Activated T-helper 9 cell treated with anti-CD3 and anti-CD28 coated beads, Interleukin-2, amount 50 U/mL, for 16 hours (primary cell): ENCODE data around the gene RAB40C.

Source experiments
- DNase-seq: peaks from one replicate; pipeline ENCODE4 v3.0.0-alpha.2; 2020; ENCODE audit warnings: low read depth

RAB40C gene

GRCh38 chr16:633336-634050 is 43.6 kb downstream of the RAB40C start:
- no peak for DNase-seq

GRCh38 chr16:634051-634670 is 44.3 kb downstream of the RAB40C start:
- no peak for DNase-seq

DNA sequence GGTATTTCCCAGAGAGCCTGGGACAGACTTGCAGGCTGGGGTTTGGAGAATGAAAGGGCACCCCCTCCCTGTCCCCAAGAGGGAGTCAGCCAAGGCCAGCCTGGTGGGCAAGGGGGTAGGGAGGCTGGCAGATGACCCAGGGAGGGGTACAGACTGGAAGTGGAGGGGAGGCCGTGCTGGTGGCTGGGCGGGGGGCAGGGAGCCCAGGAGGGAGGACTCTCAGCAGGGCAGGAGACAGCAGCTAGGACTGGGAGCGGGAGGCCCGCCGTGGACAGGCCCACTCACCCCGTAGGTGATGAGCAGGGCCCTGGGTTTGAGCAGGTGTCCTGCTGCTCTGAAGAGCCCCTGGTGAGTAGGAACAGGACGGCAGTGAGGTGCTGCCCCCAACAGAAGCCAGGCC is 45.1 kb downstream of the RAB40C start:
- no peak for DNase-seq

DNA sequence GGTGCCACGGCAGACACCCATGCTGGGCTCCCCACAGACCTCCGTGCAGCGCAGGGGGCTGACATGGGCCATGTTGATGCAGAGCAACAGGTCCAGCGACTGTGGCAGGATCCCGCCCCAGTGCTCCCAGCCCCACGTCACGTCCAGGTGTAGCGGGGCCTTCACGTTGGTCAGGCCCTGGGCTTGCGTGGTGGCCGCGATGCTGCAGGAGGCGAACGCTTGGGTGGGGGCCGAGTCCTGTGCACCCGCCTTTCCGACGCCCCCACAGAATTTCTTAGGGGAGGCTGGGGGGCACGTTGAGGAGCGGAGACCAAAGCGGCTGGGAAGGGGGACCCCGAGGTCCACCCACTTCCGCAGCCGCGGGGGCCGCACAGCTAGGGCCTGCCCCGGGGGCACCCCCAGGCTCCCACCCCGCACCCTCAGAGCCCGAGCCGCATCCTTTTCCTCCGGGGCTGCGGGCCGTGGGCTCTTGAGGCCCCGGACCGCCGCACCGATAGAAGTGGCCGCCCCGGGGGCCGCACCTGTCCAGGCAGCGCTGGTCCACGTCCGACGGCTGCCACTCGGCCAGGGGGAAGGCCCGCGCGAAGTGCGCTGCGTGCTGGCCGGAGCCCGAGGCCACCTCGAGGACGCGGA is 45.8 kb downstream of the RAB40C start:
- DNase-seq, result no peak

GRCh38 chr16:636206-637080 is 46.6 kb downstream of the RAB40C start, which contains the start of gene METTL26:
Gene METTL26 (minus strand): TSS chr16:636305. CDS start chr16:636290, 15 bp downstream.
- DNase-seq, result peak; percentile 89

- peak; percentile 79 for DNase-seq
These were observed 47.5 kb downstream of the RAB40C start for GRCh38 chr16:637081-638018.

DNA sequence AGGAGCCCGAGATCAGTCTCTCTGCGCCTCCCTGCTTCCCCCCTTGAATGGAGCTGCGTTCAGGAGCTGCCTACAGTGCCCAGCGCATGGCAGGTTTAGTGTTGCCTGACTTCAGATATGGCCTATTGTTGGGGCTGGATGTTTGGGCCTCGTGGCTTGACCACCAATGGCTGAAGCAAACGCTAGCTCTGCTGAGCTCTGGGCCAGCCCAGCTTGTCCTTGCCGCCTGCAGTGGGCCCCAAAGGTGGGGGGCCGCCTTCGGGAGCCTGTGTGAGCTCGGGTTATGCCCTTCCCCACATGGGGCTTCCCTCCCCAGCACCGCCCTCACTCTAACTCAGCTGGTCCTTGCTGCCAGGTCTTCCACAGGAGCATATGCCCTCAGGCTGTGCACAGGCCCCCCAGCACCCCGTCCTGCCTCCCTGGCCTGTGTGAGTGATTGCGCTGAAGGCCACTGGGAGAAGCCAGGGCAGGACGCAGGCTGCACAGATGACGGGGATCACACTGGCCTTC is 48.2 kb downstream of the RAB40C start:
- no peak for DNase-seq

- DNase-seq, result no peak
These were observed 49.0 kb downstream of the RAB40C start for GRCh38 chr16:638836-639235.

GRCh38 chr16:640614-641013 is 50.7 kb downstream of the RAB40C start:
- no peak for DNase-seq

GRCh38 chr16:641326-642188 is 51.7 kb downstream of the RAB40C start, which contains the start of gene MCRIP2:
Gene MCRIP2 (plus strand): TSS chr16:641828. CDS start chr16:641992, 164 bp downstream.
- DNase-seq, result peak; percentile 61

GRCh38 chr16:642189-643049 is 52.6 kb downstream of the RAB40C start:
- no peak for DNase-seq

DNA sequence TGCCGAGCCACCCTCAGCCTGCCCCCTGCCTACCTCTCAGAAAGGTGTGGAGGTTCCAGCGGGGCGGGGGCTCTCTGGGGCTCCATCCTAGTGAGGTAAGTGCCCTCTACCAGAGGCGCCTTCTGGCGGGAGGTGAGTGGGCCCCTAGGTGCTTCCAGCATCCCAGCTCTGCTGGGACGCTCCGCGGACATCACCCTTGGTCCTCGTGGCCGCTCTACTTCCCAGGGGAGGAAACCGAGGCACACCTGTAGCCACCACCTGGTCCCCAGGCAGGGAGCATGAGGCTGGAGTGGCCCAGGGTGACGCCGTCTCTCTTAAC is 53.1 kb downstream of the RAB40C start:
- DNase-seq, result no peak

- DNase-seq, result no peak
These were observed 54.7 kb downstream of the RAB40C start for GRCh38 chr16:644556-644955.

DNA sequence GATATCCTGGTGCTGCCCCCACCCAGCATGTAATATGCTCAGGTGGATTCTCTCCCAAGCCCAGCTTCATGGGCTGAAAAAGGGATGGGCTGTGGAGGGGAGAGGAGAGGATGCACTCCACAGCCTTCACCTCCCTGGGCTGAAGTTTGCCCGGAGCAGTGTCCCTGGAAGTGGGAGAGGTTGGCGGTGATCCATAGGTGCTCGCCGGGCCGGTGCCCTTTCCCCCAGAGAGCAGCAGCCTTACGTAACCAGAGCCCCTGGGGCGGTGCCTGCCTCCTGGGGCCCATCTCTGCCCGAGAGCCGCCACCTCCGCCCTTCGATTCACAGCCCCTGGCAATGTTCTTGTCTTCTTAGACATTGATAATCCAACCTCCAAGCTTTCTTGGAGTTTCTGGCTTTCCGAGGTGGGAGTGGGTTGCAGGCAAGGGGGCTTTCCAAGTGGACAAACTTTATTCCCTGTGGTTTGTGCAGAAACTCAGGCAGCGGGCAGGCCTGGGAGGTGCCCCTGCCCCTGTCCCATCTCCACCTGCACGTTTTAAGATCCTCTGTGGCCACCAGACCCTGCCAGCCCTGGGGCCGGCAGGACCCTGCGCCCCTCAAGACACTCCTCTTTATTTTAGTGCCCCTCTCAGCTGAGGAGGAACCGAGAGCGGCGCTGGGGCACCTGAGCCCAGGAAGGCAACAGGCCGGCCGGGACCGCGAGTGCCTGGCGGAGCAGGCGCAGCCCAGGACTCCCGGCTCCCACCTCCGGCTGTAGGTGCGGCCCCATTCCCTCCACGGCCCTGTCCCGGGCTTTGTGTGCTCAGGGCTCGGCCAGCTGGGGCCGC is 56.2 kb downstream of the RAB40C start:
- DNase-seq, result no peak

DNA sequence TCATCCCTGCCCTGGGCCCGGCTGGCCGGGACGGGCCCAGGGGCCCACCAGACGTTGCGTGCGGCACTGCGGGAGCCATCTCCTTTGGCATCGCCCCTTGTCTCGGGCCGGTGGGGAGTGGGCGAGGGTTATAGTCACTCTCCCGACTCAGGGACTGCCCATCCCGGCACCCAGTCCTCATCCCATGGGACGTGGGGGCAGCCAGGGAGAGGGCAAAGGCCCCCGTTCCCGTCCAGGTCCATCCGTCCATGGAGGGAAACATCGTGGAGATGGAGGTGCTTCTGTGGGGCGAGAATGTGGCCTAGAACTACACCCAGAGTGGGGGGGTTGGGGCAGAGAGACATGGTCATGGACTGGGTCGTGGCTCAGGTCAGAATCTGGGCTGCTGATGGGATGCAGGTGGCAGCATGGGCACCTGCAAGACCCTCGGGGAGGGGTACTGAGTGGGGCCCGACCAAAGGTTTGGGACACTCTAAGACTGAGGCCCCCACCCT is 56.9 kb downstream of the RAB40C start:
- no peak for DNase-seq

DNA sequence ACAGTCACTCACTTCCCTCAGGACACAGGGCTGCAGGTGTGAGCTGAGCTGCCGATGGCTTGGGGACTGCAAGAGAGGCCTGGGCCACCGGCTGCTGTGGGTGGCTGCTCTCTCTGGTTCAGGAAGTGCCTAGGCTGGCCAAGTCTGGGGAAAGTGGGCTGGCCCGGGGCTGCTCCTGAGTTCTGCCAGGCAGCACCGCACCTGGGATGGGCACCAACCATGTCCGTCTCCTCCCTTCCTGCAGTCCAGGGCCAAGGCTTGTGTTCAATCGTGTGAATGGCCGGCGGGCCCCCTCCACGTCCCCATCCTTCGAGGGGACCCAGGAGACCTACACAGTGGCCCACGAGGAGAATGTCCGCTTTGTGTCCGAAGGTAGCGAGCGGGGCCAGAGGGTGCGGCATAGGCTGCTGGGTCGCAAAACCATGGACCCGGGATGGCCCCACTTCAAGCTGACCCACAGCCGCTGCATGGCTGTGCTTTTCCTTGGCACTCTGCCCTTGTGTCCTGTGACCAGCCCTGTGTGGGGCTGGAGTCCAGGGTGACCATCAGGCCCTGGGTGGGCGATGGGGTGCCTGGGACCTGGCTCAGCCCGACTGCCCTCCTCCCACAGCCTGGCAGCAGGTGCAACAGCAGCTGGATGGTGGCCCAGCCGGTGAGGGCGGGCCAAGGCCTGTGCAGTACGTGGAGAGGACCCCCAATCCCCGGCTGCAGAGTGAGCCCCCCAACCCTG is 57.5 kb downstream of the RAB40C start:
- DNase-seq, result no peak

DNA sequence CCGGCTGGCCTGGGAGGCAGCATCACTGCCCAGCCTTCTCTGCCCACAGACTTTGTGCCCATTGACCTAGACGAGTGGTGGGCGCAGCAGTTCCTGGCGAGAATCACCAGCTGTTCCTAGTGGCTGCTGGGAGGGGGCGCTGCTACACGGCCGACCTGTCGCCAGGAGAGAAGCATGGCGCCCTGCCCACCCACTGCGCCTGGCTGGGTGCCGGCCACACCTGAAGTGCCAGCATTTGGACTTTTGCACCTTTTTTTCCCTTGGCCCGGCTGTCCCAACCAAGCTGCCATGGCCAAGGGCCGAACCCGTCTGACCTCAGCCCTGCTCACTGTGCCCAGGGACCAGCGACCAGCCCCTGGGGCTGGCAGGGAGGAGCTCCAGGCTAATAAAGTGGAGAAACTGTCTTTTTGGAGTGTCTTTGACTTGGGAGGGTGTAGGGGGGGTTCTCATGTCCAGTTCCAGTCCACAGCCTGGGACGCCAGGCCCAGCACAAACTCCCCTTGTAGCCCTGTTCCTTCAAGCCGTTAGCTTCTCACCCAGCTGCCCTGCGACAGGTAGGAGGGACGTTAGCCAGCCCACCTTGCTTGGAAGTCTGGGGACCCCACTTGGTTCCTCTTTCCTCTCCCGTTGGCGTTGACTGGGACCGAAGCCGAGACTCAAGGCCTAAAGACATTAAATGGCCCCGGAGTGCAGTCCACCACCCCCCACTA is 58.4 kb downstream of the RAB40C start:
- no peak for DNase-seq
